ENCODE data around the gene SEMA4C. TPM values are rescaled to one million over a fixed set of nuclear protein-coding genes. Genes with fewer than 3 reads are reported as not detected.

The SEMA4C gene
- total RNA-seq, 2 experiments from 2014 or later, result 55.8 to 56.8 TPM

- ATAC-seq (ENCODE audit: poor library complexity) (no peak), DNase-seq (no peak)
- H3K4me3 Mint-ChIP-seq, result no peak overlapping the region
- Histone ChIP-seq H3K27me3 (ENCODE audit: control insufficient read depth in 1 of 2, insufficient read depth in 2 of 2, low read length in 2 of 2) (no peaks in the 10 kb centered on the region), H3K4me3 (ENCODE audit: low read length) (no peak overlapping the region), H3K36me3 (ENCODE audit: insufficient read depth, low read length) (peaks cover 92% of the 10 kb centered on the region), H3K27ac (ENCODE audit: low read depth in 1 of 2, low read length in 2 of 2) (no peak overlapping the region), H3K9me3 (ENCODE audit: control insufficient read depth in 1 of 2, insufficient read depth in 1 of 2, low read length in 2 of 2) (no peaks in the 10 kb centered on the region), H3K4me1 (ENCODE audit: insufficient read depth, low read length) (peaks cover 8% of the 10 kb centered on the region)
- H3K27me3 Mint-ChIP-seq, result no peaks in the 10 kb centered on the region
- intact Hi-C loops (cut with DNase I, micrococcal nuclease), result no loop called here
- no peaks in the 10 kb centered on the region for H3K9me3 Mint-ChIP-seq
- CTCF ChIA-PET, result no interaction called here
- peaks cover 9% of the 10 kb centered on the region for H3K4me1 Mint-ChIP-seq (ENCODE audit: low read depth)
- POLR2A ChIA-PET, result no interaction called here
- H3K36me3 Mint-ChIP-seq (ENCODE audit: low read depth), result peaks cover 77% of the 10 kb centered on the region
- no peak for TF ChIP-seq CTCF (IDR thresholded peaks at IDR 0.05)
- no peak overlapping the region for H3K27ac Mint-ChIP-seq
These were observed 43.2 kb downstream of the SEMA4C start for GRCh38 chr2:96826546-96827278.

DNA sequence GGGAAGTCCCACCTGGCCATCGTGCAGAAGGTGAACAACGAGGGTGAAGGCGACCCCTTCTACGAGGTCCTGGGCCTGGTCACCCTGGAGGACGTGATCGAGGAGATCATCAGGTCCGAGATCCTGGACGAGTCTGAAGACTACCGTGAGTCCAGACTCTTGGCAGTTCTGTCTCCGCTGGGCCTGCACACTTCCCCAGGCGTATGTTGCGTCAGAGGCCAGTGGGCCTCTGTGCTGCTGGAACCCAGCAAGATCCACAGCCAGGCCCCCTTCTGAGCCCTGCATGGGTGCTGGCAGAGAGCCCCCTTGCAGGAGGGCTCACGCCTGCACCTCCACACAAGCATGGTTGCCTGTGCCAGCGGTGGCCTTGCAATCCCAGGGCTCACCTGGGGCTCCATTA, 44.8 kb downstream of the SEMA4C start:
- ChIA-PET CTCF (no interaction called here), POLR2A (no interaction called here)
- H3K27ac Mint-ChIP-seq, result no peak overlapping the region
- H3K27me3 ChIP-seq (ENCODE audit: control insufficient read depth in 1 of 2, insufficient read depth in 2 of 2, low read length in 2 of 2), result no peaks in the 10 kb centered on the region
- intact Hi-C loops (cut with DNase I, micrococcal nuclease), result no loop called here
- H3K27ac ChIP-seq (ENCODE audit: low read depth in 1 of 2, low read length in 2 of 2), result no peak overlapping the region
- no peak overlapping the region for H3K4me3 ChIP-seq (ENCODE audit: low read length)
- ATAC-seq (ENCODE audit: poor library complexity) (no peak), DNase-seq (no peak)
- peaks cover 76% of the 10 kb centered on the region for H3K36me3 ChIP-seq (ENCODE audit: insufficient read depth, low read length)
- H3K4me3 Mint-ChIP-seq, result no peak overlapping the region
- no peaks in the 10 kb centered on the region for H3K9me3 ChIP-seq (ENCODE audit: control insufficient read depth in 1 of 2, insufficient read depth in 1 of 2, low read length in 2 of 2)
- peaks cover 76% of the 10 kb centered on the region for H3K36me3 Mint-ChIP-seq (ENCODE audit: low read depth)
- peaks cover 22% of the 10 kb centered on the region for H3K4me1 ChIP-seq (ENCODE audit: insufficient read depth, low read length)
- no peak for TF ChIP-seq CTCF (IDR thresholded peaks at IDR 0.05)
- no peaks in the 10 kb centered on the region for H3K9me3 Mint-ChIP-seq
- H3K27me3 Mint-ChIP-seq, result no peaks in the 10 kb centered on the region
- H3K4me1 Mint-ChIP-seq (ENCODE audit: low read depth), result peaks cover 26% of the 10 kb centered on the region

- H3K36me3 ChIP-seq (ENCODE audit: insufficient read depth, low read length), result peaks cover 70% of the 10 kb centered on the region
- Mint-ChIP-seq H3K4me3 (no peak overlapping the region), H3K27ac (no peak overlapping the region), H3K36me3 (ENCODE audit: low read depth) (peaks cover 76% of the 10 kb centered on the region), H3K27me3 (no peaks in the 10 kb centered on the region), H3K9me3 (no peaks in the 10 kb centered on the region), H3K4me1 (ENCODE audit: low read depth) (peaks cover 33% of the 10 kb centered on the region)
- ChIA-PET CTCF (no interaction called here), POLR2A (no interaction called here)
- H3K27me3 ChIP-seq (ENCODE audit: control insufficient read depth in 1 of 2, insufficient read depth in 2 of 2, low read length in 2 of 2), result no peaks in the 10 kb centered on the region
- H3K27ac ChIP-seq (ENCODE audit: low read depth in 1 of 2, low read length in 2 of 2), result no peak overlapping the region
- no peak for TF ChIP-seq CTCF (IDR thresholded peaks at IDR 0.05)
- intact Hi-C loops (cut with DNase I, micrococcal nuclease), result no loop called here
- ATAC-seq (ENCODE audit: poor library complexity) (no peak), DNase-seq (no peak)
- no peaks in the 10 kb centered on the region for H3K9me3 ChIP-seq (ENCODE audit: control insufficient read depth in 1 of 2, insufficient read depth in 1 of 2, low read length in 2 of 2)
- H3K4me1 ChIP-seq (ENCODE audit: insufficient read depth, low read length), result peaks cover 30% of the 10 kb centered on the region
- H3K4me3 ChIP-seq (ENCODE audit: low read length), result no peak overlapping the region
These were observed 45.6 kb downstream of the SEMA4C start for GRCh38 chr2:96824079-96824870.

Data from CD4-positive, alpha-beta T cell (primary cell).